GM12875 (cell line): ENCODE measurements around the gene DNM3.
"Not testable (repeated sequence)": the region's sequence is repeated elsewhere in the genome, so short reads cannot be mapped to it uniquely, and the experiment has no call there.

Experiments used
- H3K4me3 ChIP-seq: one replicate; pipeline ENCODE4 v1.5.1; 2011; ENCODE audit warnings: low read depth, low read length, control low read depth
- CTCF ChIP-seq: IDR thresholded peaks from 2 replicates; pipeline ENCODE4 v1.5.1; 2011; ENCODE audit warnings: low read depth, mild to moderate bottlenecking, control low read depth, inconsistent platforms, low read length, moderate library complexity, borderline replicate concordance; ENCODE audit not compliant: insufficient read depth

The DNM3 gene

GRCh38 chr1:172068334-172068733, 227.0 kb downstream of the DNM3 start:
- H3K4me3 ChIP-seq = no peak overlapping the region
- no peak for TF ChIP-seq CTCF

- H3K4me3 ChIP-seq = no peak overlapping the region
- TF ChIP-seq CTCF = no peak
Measured at GRCh38 chr1:172069051-172069450, 227.8 kb downstream of the DNM3 start.

- no peak for TF ChIP-seq CTCF
Measured at GRCh38 chr1:172069534-172069933, 228.2 kb downstream of the DNM3 start.

GRCh38 chr1:172070055-172070454, 228.8 kb downstream of the DNM3 start:
- TF ChIP-seq CTCF = no peak

More at GRCh38 chr1:172069534-172069933, 228.2 kb downstream of the DNM3 start:
- no peak overlapping the region for H3K4me3 ChIP-seq

GRCh38 chr1:172071746-172072145, 230.4 kb downstream of the DNM3 start:
- H3K4me3 ChIP-seq = no peak overlapping the region
- TF ChIP-seq CTCF = no peak

More at GRCh38 chr1:172070055-172070454, 228.8 kb downstream of the DNM3 start:
- no peak overlapping the region for H3K4me3 ChIP-seq

GRCh38 chr1:172079859-172080258, 238.6 kb downstream of the DNM3 start:
- H3K4me3 ChIP-seq = not testable (repeated sequence)

GRCh38 chr1:172083191-172083590, 241.9 kb downstream of the DNM3 start:
- no peak overlapping the region for H3K4me3 ChIP-seq
- no peak for TF ChIP-seq CTCF

GRCh38 chr1:172084876-172085275, 243.6 kb downstream of the DNM3 start:
- TF ChIP-seq CTCF = no peak
- H3K4me3 ChIP-seq = no peak overlapping the region
